Aorta (tissue), 5 donors: ENCODE measurements around the gene ZDHHC11B. TPM values are rescaled to one million over a fixed set of nuclear protein-coding genes. Genes with fewer than 3 reads are reported as not detected.

Experiments used
- ATAC-seq: fragments of 200-7000 bp; cut with Tn5 transposase; one replicate; pipeline ENCODE4 v1.9.1; 2022; ENCODE audit warnings: moderate library complexity; ENCODE audit not compliant: low FRiP score
- DNase-seq, 2 donors: peaks; one replicate each; pipeline ENCODE4 v3.0.0-alpha.2; 2020
- H3K27ac ChIP-seq, 2 donors: one replicate each; pipeline ENCODE4 v1.5.1; 2013; ENCODE audit warnings: low read length in 2 of 2, mild to moderate bottlenecking in 2 of 2, moderate library complexity in 2 of 2, control low read depth in 1 of 2, inconsistent platforms in 1 of 2, low read depth in 1 of 2
- H3K27me3 ChIP-seq, 2 donors: one replicate each; pipeline ENCODE4 v1.6.1; 2013; ENCODE audit warnings: control low read depth in 1 of 2, low read length in 1 of 2, mild to moderate bottlenecking in 1 of 2, moderate library complexity in 1 of 2; ENCODE audit not compliant: insufficient read depth in 2 of 2, control insufficient read depth in 1 of 2
- H3K36me3 ChIP-seq, 2 donors: one replicate each; pipeline ENCODE4 v1.6.1; 2013; ENCODE audit warnings: control low read depth in 1 of 2, low read length in 1 of 2, mild to moderate bottlenecking in 1 of 2; ENCODE audit not compliant: insufficient read depth in 2 of 2, control insufficient read depth in 1 of 2
- H3K4me1 ChIP-seq, 2 donors: one replicate each; pipeline ENCODE4 v1.6.1; 2013; ENCODE audit warnings: low read length in 2 of 2, control low read depth in 1 of 2, mild to moderate bottlenecking in 1 of 2, moderate library complexity in 1 of 2; ENCODE audit not compliant: insufficient read depth in 2 of 2, control insufficient read depth in 1 of 2
- H3K4me3 ChIP-seq, 2 donors: one replicate each; pipeline ENCODE4 v1.5.1; 2013; ENCODE audit warnings: low read length in 2 of 2, control low read depth in 1 of 2, mild to moderate bottlenecking in 1 of 2
- H3K9me3 ChIP-seq: one replicate; pipeline ENCODE4 v1.6.1; 2013; ENCODE audit warnings: mild to moderate bottlenecking, low read length; ENCODE audit not compliant: control insufficient read depth
- WGBS, 2 donors: extraction: QIAGEN DNeasy Blood & Tissue Kit; methylation state at CpG; one replicate each; pipeline ENCODE4 v1.1.7; 2013; 5-methylcytosine and 5-hydroxymethylcytosine counted together
- intact Hi-C, 2 donors: fragments of 100-400 bp; cut with DNase I; formaldehyde crosslinking; loops; one replicate each; pipeline versions ENCODE4 v1.14.2 to v1.15.0; 2022
- polyA plus RNA-seq, 2 donors: library from polyadenylated mRNA; stranded (reverse); fragments of 200-250 nt; gene quantifications; one replicate each; pipeline ENCODE4 v1.2.3, GENCODE V29; 2013
- total RNA-seq, 2 donors: library from RNA; stranded (reverse); fragmentation: NEBNext Ultra II Directional; extraction: Animal tissue kit (Norgen Biotek cat#: 25700); gene quantifications; one replicate each; pipeline ENCODE4 v1.2.1, GENCODE V29; 2021
- donor health status: healthy with polysubstance abuse.
- donor health status: Bipolar disorder and iron deficiency.
- donor health status: DM: no; HTN: no; CAD: no.
- donor health status: DM: no; HTN: no; CAD: no.
- donor health status: DM: yes; HTN: yes; CAD: no.

ZDHHC11B gene
- total and polyA plus RNA-seq, 4 donors, result 2.0 to 17.7 (median 5.2) TPM

DNA sequence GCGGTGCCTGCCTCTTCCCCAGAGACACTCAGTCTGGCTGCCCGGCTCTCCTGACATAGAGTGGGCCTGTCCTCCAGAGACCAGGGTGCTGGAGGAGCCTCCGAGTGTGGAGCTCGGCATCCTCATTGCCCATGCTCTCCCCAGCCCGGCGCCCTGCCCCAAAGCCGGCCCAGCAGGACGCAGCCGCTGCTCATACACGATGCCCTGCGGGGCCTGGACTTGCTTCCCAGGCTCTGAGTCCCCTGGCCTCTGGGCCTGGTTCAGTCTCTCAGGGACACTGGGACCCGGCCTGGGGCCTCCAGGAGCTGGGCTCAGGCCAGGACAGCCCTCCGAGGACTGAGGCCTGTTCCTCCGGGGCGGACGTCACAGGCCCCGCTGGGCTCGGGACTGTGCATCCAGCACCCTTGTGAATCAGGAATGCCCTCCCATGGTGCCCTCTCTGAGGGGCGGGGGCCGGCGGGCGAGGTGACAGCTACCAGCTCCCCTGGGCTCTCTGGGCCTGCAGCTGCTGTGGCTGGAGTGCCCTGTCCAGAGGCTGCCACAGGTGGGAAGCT is 114.6 kb downstream of the ZDHHC11B start:
- H3K4me1 ChIP-seq, result no peaks in the 10 kb centered on the region
- peak; percentile 42 to 70 for DNase-seq
- 89 to 93% methylated on average over 21 to 22 of the region's 22 CpGs for WGBS, 2 donors

DNA sequence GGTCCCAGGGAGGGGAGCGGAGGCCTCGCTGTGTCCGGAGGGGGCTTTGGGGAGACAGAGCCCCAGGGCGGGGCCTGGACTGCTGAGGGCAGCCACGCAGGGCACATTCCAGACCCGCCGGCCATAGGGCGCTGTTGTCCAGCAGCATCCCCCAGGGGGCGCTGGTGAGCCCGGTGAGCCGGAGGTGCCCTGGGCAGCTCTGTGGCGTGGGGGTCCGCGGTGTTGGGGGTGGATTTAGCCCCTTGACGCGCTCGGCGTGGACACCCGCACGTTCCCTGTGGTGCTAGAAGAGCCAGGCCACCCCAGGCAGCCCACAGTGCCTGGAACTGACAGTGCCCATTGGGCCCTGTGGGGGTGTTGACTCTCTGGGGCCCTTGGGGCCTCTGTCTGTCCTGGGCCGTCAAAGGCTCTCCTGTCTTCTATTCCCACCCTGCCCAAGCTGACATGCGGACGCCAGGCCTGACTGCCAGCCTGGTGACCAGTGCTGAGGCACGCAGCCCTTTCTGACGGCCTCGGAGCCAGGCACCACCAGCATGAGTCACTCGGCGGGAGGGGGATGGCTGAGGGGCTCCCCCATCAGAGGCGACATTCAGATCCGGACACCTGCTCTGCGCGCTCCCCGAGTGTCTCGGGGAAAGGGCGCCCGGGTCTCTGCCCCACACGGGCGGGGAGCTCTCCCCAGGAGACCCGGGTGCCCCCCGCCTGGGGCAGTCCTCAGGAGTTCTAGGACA is 115.3 kb downstream of the ZDHHC11B start:
- Histone ChIP-seq H3K36me3 (peaks cover 0 to 1% of the 10 kb centered on the region in 2 donors), H3K27me3 (no peaks in the 10 kb centered on the region), H3K9me3 (no peaks in the 10 kb centered on the region), H3K4me3 (no peak overlapping the region), H3K4me1 (no peaks in the 10 kb centered on the region), H3K27ac (no peak overlapping the region)
- no peak for ATAC-seq
- intact Hi-C loops, result no loop called here
- 62 to 70% methylated on average over 40 of the region's 40 CpGs for WGBS, 2 donors
- peak; percentile 46 to 78 for DNase-seq

More for the DNA sequence above, 114.6 kb downstream of the ZDHHC11B start:
- ATAC-seq, result no peak
- intact Hi-C loops, result loop anchor here (2.0 to 5.0 kb wide), 2 partner anchors 232 to 235 kb away; no protein-coding TSS in a partner anchor
- Histone ChIP-seq H3K36me3 (peaks cover 0 to under 1% of the 10 kb centered on the region in 2 donors), H3K27me3 (no peaks in the 10 kb centered on the region), H3K27ac (no peak overlapping the region), H3K9me3 (no peaks in the 10 kb centered on the region), H3K4me3 (no peak overlapping the region)

DNA sequence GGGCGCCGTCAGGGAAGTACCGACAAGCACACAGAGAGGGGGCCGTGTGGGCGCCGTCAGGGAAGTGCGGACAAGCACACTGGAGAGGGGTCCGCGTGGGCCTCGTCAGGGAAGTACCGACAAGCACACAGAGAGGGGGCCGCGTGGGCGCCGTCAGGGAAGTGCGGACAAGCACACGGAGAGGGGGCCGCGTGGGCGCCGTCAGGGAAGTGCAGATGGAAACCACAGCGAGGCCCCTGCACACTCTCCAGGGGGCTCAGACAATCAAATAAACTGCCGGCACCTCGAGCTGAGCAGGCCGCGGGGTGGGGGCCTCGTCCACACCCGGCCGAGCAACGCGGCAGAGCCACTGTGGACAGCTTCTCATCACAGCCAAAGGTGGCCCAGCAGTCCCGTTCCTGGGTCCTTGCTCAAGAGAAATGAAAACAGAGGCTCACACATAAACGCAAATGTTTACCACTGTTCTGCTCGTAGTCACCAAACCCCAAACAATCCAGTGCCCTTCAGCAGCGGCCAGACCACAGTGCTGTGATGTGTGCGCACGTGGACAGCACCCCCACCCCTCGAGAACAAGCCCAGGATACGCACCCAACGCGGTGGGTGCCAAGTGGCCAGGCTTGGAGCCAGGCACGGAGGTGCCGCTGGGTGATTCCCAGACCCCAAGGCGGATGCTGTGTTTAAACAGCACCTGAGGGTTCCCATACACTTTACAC is 116.1 kb downstream of the ZDHHC11B start:
- Histone ChIP-seq H3K4me1 (no peaks in the 10 kb centered on the region), H3K27me3 (no peaks in the 10 kb centered on the region), H3K27ac (no peak overlapping the region), H3K4me3 (no peak overlapping the region), H3K36me3 (peaks cover 0 to 1% of the 10 kb centered on the region in 2 donors), H3K9me3 (no peaks in the 10 kb centered on the region)
- DNase-seq (peak in 1 of 2 donors; percentile 67), ATAC-seq (no peak)
- intact Hi-C loops, result no loop called here
- WGBS, 2 donors, result 85 to 87% methylated on average over 34 to 44 of the region's 44 CpGs

DNA sequence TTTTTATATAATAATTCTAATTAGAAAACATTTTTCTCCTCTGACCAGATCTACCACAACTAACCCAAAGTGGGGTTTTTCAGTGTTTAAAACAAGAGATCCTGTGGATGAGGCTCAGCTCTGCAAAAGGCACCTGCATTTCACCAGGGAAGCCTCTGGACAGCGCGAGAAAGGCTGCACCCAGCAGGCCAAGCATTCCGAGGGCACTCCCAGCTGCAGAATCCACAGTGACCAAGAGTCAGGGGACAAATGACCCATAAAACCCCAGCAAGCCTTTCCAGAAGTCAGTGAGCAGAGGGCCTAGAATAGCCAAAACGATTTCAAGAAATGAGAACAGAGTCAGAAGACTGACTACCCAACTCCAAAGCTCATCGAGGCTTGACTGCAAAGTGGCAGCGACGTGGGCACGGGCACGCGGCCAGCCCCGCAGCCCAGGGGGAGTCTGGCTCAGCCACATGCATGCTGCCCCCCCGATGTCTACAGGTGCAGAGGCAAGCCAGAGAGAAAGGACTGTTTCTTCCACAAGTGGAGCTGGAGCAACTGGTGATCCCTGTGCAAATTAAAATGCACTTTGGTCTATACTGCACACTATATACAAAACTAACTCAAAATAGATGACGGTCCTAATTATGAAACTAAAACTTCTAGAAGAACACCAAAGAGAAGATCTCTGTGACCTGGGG is 117.6 kb downstream of the ZDHHC11B start:
- Histone ChIP-seq H3K27ac (no peak overlapping the region), H3K27me3 (no peaks in the 10 kb centered on the region), H3K4me3 (no peak overlapping the region), H3K9me3 (no peaks in the 10 kb centered on the region), H3K4me1 (no peaks in the 10 kb centered on the region), H3K36me3 (peaks cover 0 to 1% of the 10 kb centered on the region in 2 donors)
- intact Hi-C loops, result no loop called here
- DNase-seq (peak in 1 of 2 donors; percentile 32), ATAC-seq (no peak)
- WGBS, 2 donors, result 92 to 93% methylated on average over 13 of the region's 13 CpGs

DNA sequence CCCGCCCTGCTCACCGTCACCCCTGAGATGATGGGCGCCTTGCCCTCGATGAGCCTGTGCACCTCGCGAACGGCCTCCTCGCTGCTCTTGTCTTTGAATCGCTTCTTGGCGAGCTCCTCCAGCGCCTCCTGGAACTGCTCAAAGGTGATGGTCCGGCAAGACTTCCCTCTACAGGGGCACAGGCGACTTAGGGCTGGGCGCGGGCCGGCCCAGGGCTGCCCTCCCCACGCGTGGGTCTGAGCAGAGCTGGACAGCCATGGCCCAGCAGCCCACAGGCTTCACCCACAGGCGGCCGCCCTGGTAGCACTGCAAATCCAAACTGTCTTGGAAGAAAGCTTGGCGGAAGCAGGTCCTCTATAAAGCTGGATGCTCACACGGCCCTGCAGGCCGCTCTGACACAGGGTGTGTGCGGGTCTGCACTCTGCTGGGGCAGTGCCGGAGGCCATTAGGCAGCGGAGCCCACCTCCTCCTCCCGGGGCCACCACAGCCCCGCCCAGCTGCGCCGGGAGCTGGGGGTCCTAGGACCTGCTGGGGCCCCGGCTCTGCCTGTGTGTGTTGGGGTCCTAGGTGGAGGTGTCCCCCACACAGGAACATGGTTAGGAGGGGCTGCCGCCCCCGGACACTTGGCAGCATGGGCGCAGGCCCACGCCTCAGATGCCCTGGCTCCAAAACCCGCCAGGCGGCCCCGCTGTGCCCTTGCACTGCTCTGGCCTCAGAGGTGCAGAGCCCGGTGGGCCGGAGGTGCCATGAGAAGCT is 118.4 kb downstream of the ZDHHC11B start:
- intact Hi-C loops, result no loop called here
- no peak overlapping the region for H3K4me3 ChIP-seq
- ATAC-seq, result no peak
- H3K36me3 ChIP-seq, result peaks cover 0 to 1% of the 10 kb centered on the region in 2 donors
- H3K27ac ChIP-seq, result no peak overlapping the region
- H3K27me3 ChIP-seq, result no peaks in the 10 kb centered on the region
- WGBS, 2 donors, result 94 to 95% methylated on average over 40 of the region's 40 CpGs
- DNase-seq, result peak; percentile 42 to 69
- H3K4me1 ChIP-seq, result no peaks in the 10 kb centered on the region
- no peaks in the 10 kb centered on the region for H3K9me3 ChIP-seq

DNA sequence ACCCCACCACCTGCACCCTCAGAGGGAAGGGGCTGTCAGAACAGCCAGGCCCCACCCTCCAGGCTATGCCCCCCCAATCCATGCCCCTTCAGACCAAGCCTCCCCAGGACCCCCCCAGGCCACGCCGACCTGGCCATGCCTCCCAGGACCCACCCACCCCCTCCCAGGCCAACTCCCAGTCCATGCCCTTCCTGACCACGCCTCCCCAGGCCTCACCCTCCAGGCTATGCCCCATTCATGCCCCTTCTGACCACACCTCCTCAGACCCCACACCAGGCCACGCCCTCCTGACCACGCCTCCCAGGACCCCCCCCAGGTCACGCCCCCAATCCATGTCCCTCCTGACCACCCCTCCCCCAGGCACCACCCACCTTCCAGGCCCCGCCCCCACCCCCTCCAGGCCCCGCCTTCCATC is 119.0 kb downstream of the ZDHHC11B start:
- Histone ChIP-seq H3K27me3 (no peaks in the 10 kb centered on the region), H3K36me3 (peaks cover 0 to 3% of the 10 kb centered on the region in 2 donors), H3K4me1 (no peaks in the 10 kb centered on the region), H3K27ac (no peak overlapping the region), H3K9me3 (no peaks in the 10 kb centered on the region), H3K4me3 (no peak overlapping the region)
- WGBS, 2 donors, result 90 to 92% methylated on average over 8 of the region's 8 CpGs
- ATAC-seq, result no peak
- DNase-seq, result peak; percentile 40 to 56
- intact Hi-C loops, result no loop called here

DNA sequence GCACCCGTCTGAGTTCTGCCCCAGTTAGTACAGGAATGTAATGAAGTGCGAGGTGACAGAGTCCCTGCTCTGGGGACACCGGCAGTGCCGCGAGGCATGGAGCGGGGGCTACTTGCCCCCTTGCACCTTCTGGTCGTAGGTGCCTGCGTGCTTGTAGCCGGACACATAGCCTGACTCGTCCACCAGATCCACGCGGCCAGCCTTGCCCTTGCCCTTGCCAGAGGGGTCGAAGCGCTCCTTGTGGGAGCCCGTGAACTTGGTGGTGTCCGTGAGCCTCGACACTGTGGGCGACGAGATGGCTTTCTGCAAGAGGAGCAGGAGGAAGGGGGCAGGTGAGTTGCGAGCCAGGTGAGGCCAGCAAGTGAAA is 119.6 kb downstream of the ZDHHC11B start:
- no peak for ATAC-seq
- Histone ChIP-seq H3K4me3 (no peak overlapping the region), H3K27me3 (no peaks in the 10 kb centered on the region), H3K27ac (no peak overlapping the region), H3K9me3 (no peaks in the 10 kb centered on the region), H3K4me1 (no peaks in the 10 kb centered on the region), H3K36me3 (peaks cover 0 to 4% of the 10 kb centered on the region in 2 donors)
- WGBS, 2 donors, result 95% methylated on average over 20 of the region's 20 CpGs
- peak in 1 of 2 donors; percentile 42 for DNase-seq
- intact Hi-C loops, result no loop called here
